Right lobe of liver (tissue), 4 donors: ENCODE data around the gene CCDC122.

Experiments
- POLR2A ChIP-seq: fragments of 450-650 bp; IDR thresholded peaks from one replicate; pipeline ENCODE4 v1.6.1; 2017; ENCODE audit warnings: antibody characterized with exemption, mild to moderate bottlenecking
- TF ChIP-seq, protein P1 (sequence below), 4 donors: fragments of 200-600 bp in 3 of 4; fragments of 450-650 bp in 1 of 4; IDR thresholded peaks; one replicate each; pipeline versions ENCODE4 v1.5.1 to v1.8.0; 2016 to 2022; ENCODE audit warnings: antibody characterized with exemption in 4 of 4, mild to moderate bottlenecking in 2 of 4
- donor health status: DM: no; HTN: no; CAD: no.
- donor health status: DM: no; HTN: no; CAD: no.
- donor health status: DM: no; HTN: yes; CAD: no.

DNA sequence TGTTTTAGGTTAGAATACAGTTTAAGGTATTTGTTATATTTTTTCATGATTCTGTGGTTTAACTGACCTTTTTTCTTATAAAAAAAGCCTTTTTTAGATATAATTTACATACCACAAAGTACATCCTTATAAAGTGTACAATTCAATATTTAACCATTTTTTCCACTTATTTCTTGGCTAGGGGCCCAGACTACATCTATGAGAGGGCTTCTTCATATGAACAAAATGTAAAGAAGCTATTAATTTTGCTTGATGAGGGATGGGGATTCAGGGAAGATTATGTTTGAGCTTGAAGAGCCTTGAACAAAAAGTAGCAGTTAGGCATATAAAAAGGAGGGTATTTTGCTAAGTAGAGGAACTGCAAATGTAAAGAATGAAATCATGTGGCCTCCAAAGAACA lies 2.2 kb downstream of the CCDC122 start:
- TF ChIP-seq, protein P1, sequence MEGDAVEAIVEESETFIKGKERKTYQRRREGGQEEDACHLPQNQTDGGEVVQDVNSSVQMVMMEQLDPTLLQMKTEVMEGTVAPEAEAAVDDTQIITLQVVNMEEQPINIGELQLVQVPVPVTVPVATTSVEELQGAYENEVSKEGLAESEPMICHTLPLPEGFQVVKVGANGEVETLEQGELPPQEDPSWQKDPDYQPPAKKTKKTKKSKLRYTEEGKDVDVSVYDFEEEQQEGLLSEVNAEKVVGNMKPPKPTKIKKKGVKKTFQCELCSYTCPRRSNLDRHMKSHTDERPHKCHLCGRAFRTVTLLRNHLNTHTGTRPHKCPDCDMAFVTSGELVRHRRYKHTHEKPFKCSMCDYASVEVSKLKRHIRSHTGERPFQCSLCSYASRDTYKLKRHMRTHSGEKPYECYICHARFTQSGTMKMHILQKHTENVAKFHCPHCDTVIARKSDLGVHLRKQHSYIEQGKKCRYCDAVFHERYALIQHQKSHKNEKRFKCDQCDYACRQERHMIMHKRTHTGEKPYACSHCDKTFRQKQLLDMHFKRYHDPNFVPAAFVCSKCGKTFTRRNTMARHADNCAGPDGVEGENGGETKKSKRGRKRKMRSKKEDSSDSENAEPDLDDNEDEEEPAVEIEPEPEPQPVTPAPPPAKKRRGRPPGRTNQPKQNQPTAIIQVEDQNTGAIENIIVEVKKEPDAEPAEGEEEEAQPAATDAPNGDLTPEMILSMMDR (IDR thresholded peaks at IDR 0.05): no peak
- TF ChIP-seq POLR2A: no peak
